Measurements from ENCODE around the gene MAP3K2.

The MAP3K2 gene

DNA sequence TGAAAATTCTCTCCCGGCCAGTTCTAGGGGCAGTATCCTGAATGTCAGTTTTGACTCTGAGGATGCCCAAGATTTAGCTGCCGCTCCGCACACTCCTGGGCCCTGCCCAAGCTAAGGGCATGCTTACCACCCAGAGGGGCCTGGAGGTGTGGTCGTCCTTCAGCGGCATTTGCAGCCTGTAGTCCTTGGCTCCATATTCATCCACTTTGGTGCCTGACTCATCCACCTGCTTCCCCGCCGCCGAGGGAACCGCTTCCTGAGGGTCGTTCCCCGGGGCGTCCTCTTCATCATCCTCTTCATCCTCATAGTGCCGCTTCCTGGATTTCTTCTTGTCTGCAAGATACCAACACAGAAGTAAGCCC, 94.4 kb downstream of the MAP3K2 start:
- Histone ChIP-seq H2AFZ (ENCODE audit: low read depth, low read length) (peak overlapping the region; percentile 88), H3K4me3 (ENCODE audit: low read length) (peak overlapping the region; percentile 86), H3K4me1 (ENCODE audit: insufficient read depth, low read length) (peaks cover 11% of the 10 kb centered on the region), H3K27me3 (ENCODE audit: insufficient read depth, low read length) (no peaks in the 10 kb centered on the region), H3K9me3 (ENCODE audit: low read length) (peaks cover 2% of the 10 kb centered on the region), H3K36me3 (ENCODE audit: insufficient read depth, low read length) (peaks cover 41% of the 10 kb centered on the region)

DNA sequence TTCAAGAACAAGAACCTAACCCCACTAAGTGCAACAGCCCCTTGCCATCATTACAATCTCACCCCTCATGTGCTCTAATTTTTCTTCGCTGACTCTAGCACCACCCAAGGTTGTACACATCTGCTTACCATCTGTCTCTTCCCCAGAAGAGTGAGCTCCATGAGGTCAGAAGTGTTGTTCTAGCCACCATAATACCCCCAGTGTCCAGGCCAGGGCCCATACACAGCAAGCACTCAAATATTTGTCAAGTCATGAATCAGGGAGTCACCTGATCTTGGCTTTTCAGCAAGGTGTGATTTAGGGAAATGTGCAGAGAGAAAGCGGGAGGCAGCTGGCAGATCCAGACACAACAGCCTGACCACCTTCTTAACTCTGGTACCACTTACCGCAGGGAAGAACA, 99.5 kb downstream of the MAP3K2 start:
- no peaks in the 10 kb centered on the region for H3K27me3 ChIP-seq (ENCODE audit: insufficient read depth, low read length)
- H2AFZ ChIP-seq (ENCODE audit: low read depth, low read length) = no peak overlapping the region
- H3K9me3 ChIP-seq (ENCODE audit: low read length) = peaks cover 17% of the 10 kb centered on the region
- no peak overlapping the region for H3K4me3 ChIP-seq (ENCODE audit: low read length)
- H3K4me1 ChIP-seq (ENCODE audit: insufficient read depth, low read length) = peaks cover 7% of the 10 kb centered on the region
- H3K36me3 ChIP-seq (ENCODE audit: insufficient read depth, low read length) = peaks cover 83% of the 10 kb centered on the region

DNA sequence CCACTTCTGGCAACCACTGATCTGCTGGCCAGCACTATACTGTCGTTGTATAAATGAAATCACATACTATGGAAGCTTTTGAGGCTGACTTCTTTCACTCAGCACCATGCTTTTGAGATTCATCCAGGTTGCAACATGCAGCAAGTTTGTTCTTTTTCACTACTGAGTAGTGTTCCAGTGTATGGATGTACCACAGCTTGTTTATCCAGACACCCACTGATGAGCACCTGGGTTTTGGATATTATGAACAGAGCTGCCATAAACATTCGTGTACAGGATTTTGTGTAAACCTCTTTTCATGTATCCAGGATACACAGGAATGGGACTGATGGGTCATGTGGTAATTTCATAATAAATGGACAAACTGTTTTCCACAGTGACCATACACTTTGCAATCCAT, 104.5 kb downstream of the MAP3K2 start:
- no peak overlapping the region for H3K4me3 ChIP-seq (ENCODE audit: low read length)
- H3K36me3 ChIP-seq (ENCODE audit: insufficient read depth, low read length) = peaks cover 87% of the 10 kb centered on the region
- H2AFZ ChIP-seq (ENCODE audit: low read depth, low read length) = no peak overlapping the region
- peaks cover 17% of the 10 kb centered on the region for H3K9me3 ChIP-seq (ENCODE audit: low read length)
- H3K27me3 ChIP-seq (ENCODE audit: insufficient read depth, low read length) = no peaks in the 10 kb centered on the region
- H3K4me1 ChIP-seq (ENCODE audit: insufficient read depth, low read length) = no peaks in the 10 kb centered on the region

DNA sequence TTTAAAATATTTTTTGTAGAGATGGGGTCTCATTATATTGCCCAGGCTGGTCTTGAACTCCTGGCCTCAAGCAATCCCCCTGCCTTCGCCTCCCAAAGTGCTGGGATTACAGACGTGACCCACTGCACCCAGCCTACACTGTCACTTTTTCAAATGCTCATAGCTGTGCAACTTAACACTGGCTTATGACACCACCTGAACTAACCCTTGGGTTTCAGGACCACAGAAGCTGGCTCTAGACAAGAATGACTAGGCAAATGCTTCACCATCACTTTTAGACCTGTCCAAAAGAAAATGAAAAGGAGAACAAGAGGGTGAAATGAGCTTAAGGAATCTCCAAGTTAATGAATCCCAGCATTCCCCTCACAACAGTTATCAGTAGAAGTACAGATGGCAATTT, 107.1 kb downstream of the MAP3K2 start:
- Histone ChIP-seq H3K4me3 (ENCODE audit: low read length) (no peak overlapping the region), H3K9me3 (ENCODE audit: low read length) (peaks cover 14% of the 10 kb centered on the region), H3K4me1 (ENCODE audit: insufficient read depth, low read length) (no peaks in the 10 kb centered on the region), H3K27me3 (ENCODE audit: insufficient read depth, low read length) (no peaks in the 10 kb centered on the region), H3K36me3 (ENCODE audit: insufficient read depth, low read length) (peaks cover 88% of the 10 kb centered on the region), H2AFZ (ENCODE audit: low read depth, low read length) (no peak overlapping the region)

DNA sequence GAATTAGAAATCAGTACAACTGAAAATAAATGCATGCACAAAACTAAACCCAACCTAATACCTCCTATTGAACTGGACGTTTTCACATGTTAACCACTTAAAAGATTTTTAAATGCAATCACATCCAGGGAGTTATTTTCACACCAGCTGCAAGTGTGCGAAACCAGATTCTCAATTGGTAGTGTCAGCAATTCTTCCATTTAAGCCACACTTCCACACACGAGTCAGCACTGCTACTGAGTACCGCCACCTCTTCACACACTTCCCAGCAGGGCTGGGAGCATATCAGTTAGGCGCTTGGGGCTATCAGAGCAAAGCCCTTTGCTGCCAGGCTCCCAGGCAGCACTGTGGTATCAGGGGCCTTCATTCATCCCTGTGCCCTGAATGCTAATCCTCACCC, 108.0 kb downstream of the MAP3K2 start:
- Histone ChIP-seq H2AFZ (ENCODE audit: low read depth, low read length) (no peak overlapping the region), H3K4me1 (ENCODE audit: insufficient read depth, low read length) (no peaks in the 10 kb centered on the region), H3K9me3 (ENCODE audit: low read length) (peaks cover 14% of the 10 kb centered on the region), H3K27me3 (ENCODE audit: insufficient read depth, low read length) (no peaks in the 10 kb centered on the region), H3K36me3 (ENCODE audit: insufficient read depth, low read length) (peaks cover 93% of the 10 kb centered on the region), H3K4me3 (ENCODE audit: low read length) (no peak overlapping the region)

DNA sequence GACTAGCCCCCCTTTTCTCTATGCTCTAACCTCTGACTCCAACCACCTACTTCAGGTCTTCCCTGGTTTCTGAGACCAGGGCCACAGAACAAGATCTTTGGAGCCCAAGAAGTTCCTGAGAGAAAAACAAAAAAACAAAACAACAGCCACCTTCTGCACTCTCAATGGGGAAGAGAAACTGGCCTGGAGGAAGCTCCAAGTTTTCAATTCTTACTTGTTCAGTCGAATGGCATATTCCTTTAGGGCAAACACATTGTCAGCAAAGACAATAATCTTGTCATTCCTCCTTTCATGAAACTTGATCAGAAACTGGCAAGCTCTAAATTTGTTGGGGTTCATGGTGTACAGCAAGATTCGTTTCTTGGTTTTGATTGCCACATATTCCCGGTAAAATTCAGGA, 108.8 kb downstream of the MAP3K2 start:
- Histone ChIP-seq H3K4me3 (ENCODE audit: low read length) (no peak overlapping the region), H3K9me3 (ENCODE audit: low read length) (peaks cover 10% of the 10 kb centered on the region), H3K27me3 (ENCODE audit: insufficient read depth, low read length) (no peaks in the 10 kb centered on the region), H3K36me3 (ENCODE audit: insufficient read depth, low read length) (peaks cover 90% of the 10 kb centered on the region), H3K4me1 (ENCODE audit: insufficient read depth, low read length) (no peaks in the 10 kb centered on the region), H2AFZ (ENCODE audit: low read depth, low read length) (no peak overlapping the region)

DNA sequence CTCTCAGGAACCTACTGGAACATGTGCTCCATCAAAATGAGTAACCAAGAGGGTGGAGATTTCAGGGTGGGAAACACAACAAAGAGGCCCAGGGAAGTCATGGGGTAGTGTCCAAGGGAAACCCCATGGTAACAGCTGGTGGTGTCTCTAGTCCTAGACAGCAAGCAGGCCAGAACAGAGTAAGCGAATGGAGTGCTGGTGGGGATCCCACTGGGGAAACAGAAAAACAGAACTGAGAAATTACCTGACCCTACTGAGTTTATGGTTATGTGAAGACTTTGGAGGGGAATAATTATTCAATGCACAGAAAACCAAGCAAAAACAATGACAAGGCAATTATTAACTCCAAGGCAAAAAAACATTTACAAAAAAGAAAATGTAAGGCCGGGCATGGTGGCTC, 110.7 kb downstream of the MAP3K2 start:
- Histone ChIP-seq H3K36me3 (ENCODE audit: insufficient read depth, low read length) (peaks cover 86% of the 10 kb centered on the region), H3K9me3 (ENCODE audit: low read length) (no peaks in the 10 kb centered on the region), H3K27me3 (ENCODE audit: insufficient read depth, low read length) (no peaks in the 10 kb centered on the region), H2AFZ (ENCODE audit: low read depth, low read length) (no peak overlapping the region), H3K4me1 (ENCODE audit: insufficient read depth, low read length) (no peaks in the 10 kb centered on the region), H3K4me3 (ENCODE audit: low read length) (no peak overlapping the region)

DNA sequence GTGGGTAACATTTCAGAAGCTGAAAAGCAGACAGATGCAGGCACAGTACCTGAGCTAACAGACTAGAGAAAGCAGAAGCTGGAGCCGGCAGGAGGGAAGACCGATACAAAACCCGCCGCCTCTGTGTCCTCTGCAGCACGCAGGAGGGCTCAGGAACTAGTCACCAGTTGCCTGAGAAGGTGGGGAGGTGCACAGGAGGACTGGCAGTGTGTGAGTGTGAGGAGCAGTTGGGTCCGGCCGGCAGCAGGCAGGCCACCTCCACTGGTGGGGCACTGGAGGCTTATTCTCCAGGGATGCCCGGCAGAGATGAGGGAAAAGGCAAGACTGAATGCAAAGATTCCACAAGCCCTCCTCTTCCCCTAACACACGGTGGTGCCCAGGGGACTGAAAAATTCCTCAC, 112.0 kb downstream of the MAP3K2 start:
- peaks cover 84% of the 10 kb centered on the region for H3K36me3 ChIP-seq (ENCODE audit: insufficient read depth, low read length)
- H2AFZ ChIP-seq (ENCODE audit: low read depth, low read length) = no peak overlapping the region

DNA sequence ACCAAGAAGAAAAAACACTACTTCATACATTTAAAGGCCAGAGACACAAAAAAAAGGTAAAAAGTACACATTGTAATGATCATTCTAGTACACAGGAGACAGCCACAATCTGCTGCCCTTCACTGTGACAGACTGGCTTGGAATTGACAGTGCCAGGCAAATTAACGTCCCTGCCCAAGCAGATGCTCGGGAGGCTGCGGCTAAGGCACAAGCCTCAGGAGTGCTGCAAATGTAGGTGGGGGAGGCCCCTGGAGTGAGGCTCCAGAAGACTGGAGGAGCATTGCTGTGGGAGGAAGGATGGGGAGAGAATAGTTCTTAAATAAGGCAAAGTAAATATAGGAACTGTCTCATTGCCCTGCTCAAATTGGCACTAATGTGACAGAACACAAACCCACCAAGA, 112.4 kb downstream of the MAP3K2 start:
- Histone ChIP-seq H3K4me3 (ENCODE audit: low read length) (no peak overlapping the region), H2AFZ (ENCODE audit: low read depth, low read length) (no peak overlapping the region), H3K36me3 (ENCODE audit: insufficient read depth, low read length) (peaks cover 86% of the 10 kb centered on the region), H3K27me3 (ENCODE audit: insufficient read depth, low read length) (no peaks in the 10 kb centered on the region), H3K4me1 (ENCODE audit: insufficient read depth, low read length) (no peaks in the 10 kb centered on the region), H3K9me3 (ENCODE audit: low read length) (peaks cover 7% of the 10 kb centered on the region)

More for the DNA sequence above, 112.0 kb downstream of the MAP3K2 start:
- Histone ChIP-seq H3K27me3 (ENCODE audit: insufficient read depth, low read length) (no peaks in the 10 kb centered on the region), H3K4me1 (ENCODE audit: insufficient read depth, low read length) (no peaks in the 10 kb centered on the region), H3K9me3 (ENCODE audit: low read length) (peaks cover 4% of the 10 kb centered on the region), H3K4me3 (ENCODE audit: low read length) (no peak overlapping the region)

DNA sequence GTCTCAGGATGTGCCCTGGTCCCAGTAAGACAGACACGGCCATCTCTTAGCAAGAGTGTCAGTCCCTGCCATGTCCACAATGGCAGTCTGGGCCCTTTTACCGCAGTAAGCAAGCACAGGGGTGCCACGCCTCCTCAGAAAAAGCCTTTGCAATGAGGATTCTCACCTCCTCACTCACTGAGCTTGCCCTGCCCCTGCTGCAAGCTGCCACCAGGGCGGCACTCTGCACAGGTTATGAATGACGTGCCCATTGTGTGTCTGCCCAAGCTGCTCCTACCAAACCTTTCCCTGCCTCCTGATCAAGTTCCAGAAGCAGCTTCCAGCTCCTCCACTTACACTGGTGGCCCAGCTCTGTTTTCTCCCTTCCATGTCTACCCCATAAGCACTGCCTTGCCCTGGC, 117.1 kb downstream of the MAP3K2 start:
- Histone ChIP-seq H3K4me3 (ENCODE audit: low read length) (no peak overlapping the region), H3K36me3 (ENCODE audit: insufficient read depth, low read length) (peaks cover 74% of the 10 kb centered on the region), H3K9me3 (ENCODE audit: low read length) (peaks cover 13% of the 10 kb centered on the region), H3K4me1 (ENCODE audit: insufficient read depth, low read length) (no peaks in the 10 kb centered on the region), H2AFZ (ENCODE audit: low read depth, low read length) (no peak overlapping the region), H3K27me3 (ENCODE audit: insufficient read depth, low read length) (no peaks in the 10 kb centered on the region)

DNA sequence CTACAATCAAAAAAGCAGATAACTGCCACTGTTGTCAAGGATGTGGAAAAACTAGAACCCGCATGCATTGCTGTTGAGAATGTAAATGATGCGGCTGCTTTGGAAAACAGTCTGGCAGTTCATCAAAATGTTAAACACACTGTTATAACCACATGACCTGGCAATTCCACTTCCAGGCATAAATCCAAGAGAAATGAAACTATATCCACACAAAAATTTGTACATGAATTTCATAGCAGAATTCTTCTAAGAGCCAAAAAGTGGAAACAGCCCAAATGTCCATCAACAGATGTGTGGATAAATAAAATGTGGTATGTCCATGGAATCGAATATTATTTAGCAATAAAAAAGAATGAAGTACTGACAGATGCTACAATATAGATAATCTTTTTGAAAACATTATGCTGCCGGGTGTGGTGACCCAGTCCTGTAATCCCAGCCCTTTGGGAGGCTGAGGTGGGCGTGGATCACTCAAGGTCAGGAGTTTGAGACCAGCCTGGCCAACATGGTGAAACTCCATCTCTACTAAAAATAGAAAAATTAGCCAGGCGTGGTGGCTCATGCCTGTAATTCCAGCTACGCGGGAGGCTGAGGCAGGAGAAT, 125.9 kb downstream of the MAP3K2 start:
- no peak overlapping the region for H2AFZ ChIP-seq (ENCODE audit: low read depth, low read length)
- no peaks in the 10 kb centered on the region for H3K4me1 ChIP-seq (ENCODE audit: insufficient read depth, low read length)
- H3K4me3 ChIP-seq (ENCODE audit: low read length) = no peak overlapping the region
- peaks cover 64% of the 10 kb centered on the region for H3K36me3 ChIP-seq (ENCODE audit: insufficient read depth, low read length)
- no peaks in the 10 kb centered on the region for H3K9me3 ChIP-seq (ENCODE audit: low read length)
- H3K27me3 ChIP-seq (ENCODE audit: insufficient read depth, low read length) = no peaks in the 10 kb centered on the region

DNA sequence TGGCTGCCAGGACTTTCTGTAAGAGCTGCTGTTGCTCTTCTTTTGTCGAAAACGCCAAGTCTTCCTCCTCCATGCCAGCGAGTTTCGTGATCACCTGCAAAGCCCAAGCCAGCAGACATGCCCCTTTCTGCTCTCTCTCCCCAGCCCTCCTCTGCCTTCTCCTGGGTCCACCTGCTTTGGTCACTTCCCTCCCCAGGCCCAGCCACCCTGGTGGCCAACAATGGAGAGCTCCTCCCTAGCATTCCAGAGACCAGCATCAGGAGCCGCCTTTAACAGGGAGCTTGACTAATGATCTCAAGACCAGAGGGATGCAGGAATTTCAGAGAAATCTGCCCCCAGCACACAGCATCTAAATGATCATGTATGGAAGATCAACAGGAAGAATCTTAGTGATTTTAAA, 128.4 kb downstream of the MAP3K2 start:
- no peaks in the 10 kb centered on the region for H3K9me3 ChIP-seq (ENCODE audit: low read length)
- no peaks in the 10 kb centered on the region for H3K27me3 ChIP-seq (ENCODE audit: insufficient read depth, low read length)
- H2AFZ ChIP-seq (ENCODE audit: low read depth, low read length) = no peak overlapping the region
- H3K4me1 ChIP-seq (ENCODE audit: insufficient read depth, low read length) = no peaks in the 10 kb centered on the region
- no peak overlapping the region for H3K4me3 ChIP-seq (ENCODE audit: low read length)
- H3K36me3 ChIP-seq (ENCODE audit: insufficient read depth, low read length) = peaks cover 69% of the 10 kb centered on the region

DNA sequence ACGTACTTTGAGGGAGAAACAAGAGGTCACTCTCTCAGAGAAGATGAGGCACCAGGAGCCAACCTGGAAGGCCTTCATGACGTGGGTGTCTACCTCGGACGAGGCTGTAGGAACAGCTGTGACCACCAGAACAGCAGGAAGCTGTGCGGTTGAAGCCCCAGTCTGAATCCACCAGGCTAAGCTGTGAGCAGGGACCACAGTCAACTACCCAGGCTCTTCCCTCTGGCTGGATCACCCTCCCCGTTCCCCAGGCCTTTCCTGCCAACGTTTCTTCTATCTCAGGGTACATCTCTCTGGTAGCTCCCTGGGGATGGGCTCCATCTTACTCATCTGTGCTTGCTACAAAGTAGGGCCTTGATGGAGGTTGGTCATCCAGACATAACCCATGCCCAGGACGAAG, 130.9 kb downstream of the MAP3K2 start:
- no peaks in the 10 kb centered on the region for H3K4me1 ChIP-seq (ENCODE audit: insufficient read depth, low read length)
- H3K9me3 ChIP-seq (ENCODE audit: low read length) = no peaks in the 10 kb centered on the region
- no peak overlapping the region for H3K4me3 ChIP-seq (ENCODE audit: low read length)
- H3K36me3 ChIP-seq (ENCODE audit: insufficient read depth, low read length) = peaks cover 55% of the 10 kb centered on the region
- no peaks in the 10 kb centered on the region for H3K27me3 ChIP-seq (ENCODE audit: insufficient read depth, low read length)
- H2AFZ ChIP-seq (ENCODE audit: low read depth, low read length) = no peak overlapping the region

DNA sequence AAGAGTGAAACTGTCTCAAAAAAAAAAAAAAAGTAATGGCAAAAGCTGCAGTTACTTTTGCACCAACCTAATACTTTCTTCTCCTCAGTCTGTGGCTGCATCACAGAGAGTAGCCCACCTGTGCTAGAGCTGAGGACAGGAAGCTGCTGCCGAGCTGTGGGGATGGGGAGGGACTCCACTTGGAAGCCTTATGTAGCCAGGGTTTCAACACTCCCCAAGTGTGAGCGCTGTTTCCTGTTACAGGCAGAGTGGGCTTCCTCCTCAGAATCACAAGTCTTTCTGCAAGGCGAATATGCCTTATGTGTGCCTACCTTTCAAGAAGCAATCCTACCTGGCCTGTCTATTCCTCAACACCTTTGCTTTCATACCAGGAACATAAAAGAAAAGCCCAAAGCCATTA, 131.4 kb downstream of the MAP3K2 start:
- H3K4me3 ChIP-seq (ENCODE audit: low read length) = no peak overlapping the region
- no peak overlapping the region for H2AFZ ChIP-seq (ENCODE audit: low read depth, low read length)
- peaks cover 50% of the 10 kb centered on the region for H3K36me3 ChIP-seq (ENCODE audit: insufficient read depth, low read length)
- H3K27me3 ChIP-seq (ENCODE audit: insufficient read depth, low read length) = no peaks in the 10 kb centered on the region
- no peaks in the 10 kb centered on the region for H3K4me1 ChIP-seq (ENCODE audit: insufficient read depth, low read length)
- H3K9me3 ChIP-seq (ENCODE audit: low read length) = no peaks in the 10 kb centered on the region

Measured in neuron (in vitro differentiated cells).